ENCODE results near the gene TSHZ3.

Gene TSHZ3

GRCh38 chr19:31391518-31391917 lies 42.3 kb upstream of the TSHZ3 start:
- no peak overlapping the region for H3K4me2 ChIP-seq (ENCODE audit: low read depth, low read length, poor library complexity, severe bottlenecking)
- no peaks in the 10 kb centered on the region for H3K36me3 ChIP-seq (ENCODE audit: insufficient read depth, low read length)
- no peaks in the 10 kb centered on the region for H3K4me1 ChIP-seq (ENCODE audit: insufficient read depth, low read length, poor library complexity, severe bottlenecking)
- H2AFZ ChIP-seq (ENCODE audit: low read length) = no peak overlapping the region
- H3F3A ChIP-seq (ENCODE audit: low read depth) = no peaks in the 10 kb centered on the region
- no peaks in the 10 kb centered on the region for H4K20me1 ChIP-seq (ENCODE audit: insufficient read depth, low read length, poor library complexity, severe bottlenecking)
- no peak overlapping the region for H3K4me3 ChIP-seq (ENCODE audit: low read length, poor library complexity, severe bottlenecking)
- no peak overlapping the region for H3K9ac ChIP-seq (ENCODE audit: low read depth, low read length, poor library complexity, severe bottlenecking)
- TF ChIP-seq CTCF (conservative IDR thresholded peaks at IDR 0.05; ENCODE audit: low read length) (no peak), EZH2phosphoT487 (IDR thresholded peaks at IDR 0.05; ENCODE audit: borderline replicate concordance) (no peak)
- peaks cover 11% of the 10 kb centered on the region; the same call in 1 of the 2 replicates for H3K9me3 ChIP-seq (ENCODE audit: insufficient read depth, low read depth, low read length)
- no peaks in the 10 kb centered on the region for H3K27me3 ChIP-seq (ENCODE audit: insufficient read depth, low read length, poor library complexity, severe bottlenecking)
- no peaks in the 10 kb centered on the region for H3K79me2 ChIP-seq (ENCODE audit: insufficient read depth, low read length)
- no peaks in the 10 kb centered on the region for H3K9me2 ChIP-seq (replicated peaks; ENCODE audit: low read depth, low read length)

- no peaks in the 10 kb centered on the region for H3K4me1 ChIP-seq (ENCODE audit: insufficient read depth, low read length, poor library complexity, severe bottlenecking)
Measured at GRCh38 chr19:31390711-31391110, 41.5 kb upstream of the TSHZ3 start.

GRCh38 chr19:31389874-31390273 lies 40.6 kb upstream of the TSHZ3 start:
- no peak overlapping the region for H3K4me3 ChIP-seq (ENCODE audit: low read length, poor library complexity, severe bottlenecking)
- peaks cover 11% of the 10 kb centered on the region; the same call in 1 of the 2 replicates for H3K9me3 ChIP-seq (ENCODE audit: insufficient read depth, low read depth, low read length)

More at GRCh38 chr19:31390711-31391110, 41.5 kb upstream of the TSHZ3 start:
- Histone ChIP-seq H3K27me3 (ENCODE audit: insufficient read depth, low read length, poor library complexity, severe bottlenecking) (no peaks in the 10 kb centered on the region), H3K4me3 (ENCODE audit: low read length, poor library complexity, severe bottlenecking) (no peak overlapping the region), H3K9me3 (ENCODE audit: insufficient read depth, low read depth, low read length) (peaks cover 11% of the 10 kb centered on the region; the same call in 1 of the 2 replicates), H3K9me2 (replicated peaks; ENCODE audit: low read depth, low read length) (no peaks in the 10 kb centered on the region), H3K36me3 (ENCODE audit: insufficient read depth, low read length) (no peaks in the 10 kb centered on the region), H2AFZ (ENCODE audit: low read length) (no peak overlapping the region), H4K20me1 (ENCODE audit: insufficient read depth, low read length, poor library complexity, severe bottlenecking) (no peaks in the 10 kb centered on the region), H3F3A (ENCODE audit: low read depth) (no peaks in the 10 kb centered on the region), H3K79me2 (ENCODE audit: insufficient read depth, low read length) (no peaks in the 10 kb centered on the region), H3K4me2 (ENCODE audit: low read depth, low read length, poor library complexity, severe bottlenecking) (no peak overlapping the region), H3K9ac (ENCODE audit: low read depth, low read length, poor library complexity, severe bottlenecking) (no peak overlapping the region)
- TF ChIP-seq CTCF (conservative IDR thresholded peaks at IDR 0.05; ENCODE audit: low read length) = no peak
- no peak for TF ChIP-seq EZH2phosphoT487 (IDR thresholded peaks at IDR 0.05; ENCODE audit: borderline replicate concordance)

More at GRCh38 chr19:31389874-31390273, 40.6 kb upstream of the TSHZ3 start:
- Histone ChIP-seq H3K36me3 (ENCODE audit: insufficient read depth, low read length) (no peaks in the 10 kb centered on the region), H3K9me2 (replicated peaks; ENCODE audit: low read depth, low read length) (no peaks in the 10 kb centered on the region), H3K27me3 (ENCODE audit: insufficient read depth, low read length, poor library complexity, severe bottlenecking) (no peaks in the 10 kb centered on the region), H3K9ac (ENCODE audit: low read depth, low read length, poor library complexity, severe bottlenecking) (no peak overlapping the region), H3K79me2 (ENCODE audit: insufficient read depth, low read length) (no peaks in the 10 kb centered on the region), H2AFZ (ENCODE audit: low read length) (no peak overlapping the region), H3K4me1 (ENCODE audit: insufficient read depth, low read length, poor library complexity, severe bottlenecking) (no peaks in the 10 kb centered on the region), H3F3A (ENCODE audit: low read depth) (no peaks in the 10 kb centered on the region), H4K20me1 (ENCODE audit: insufficient read depth, low read length, poor library complexity, severe bottlenecking) (no peaks in the 10 kb centered on the region), H3K4me2 (ENCODE audit: low read depth, low read length, poor library complexity, severe bottlenecking) (no peak overlapping the region)
- TF ChIP-seq CTCF (conservative IDR thresholded peaks at IDR 0.05; ENCODE audit: low read length) (no peak), EZH2phosphoT487 (IDR thresholded peaks at IDR 0.05; ENCODE audit: borderline replicate concordance) (no peak)

Data from Loucy (cell line).